GM12878 (cell line): ENCODE data around the gene ATRN. TPM values are rescaled to one million over a fixed set of nuclear protein-coding genes. Genes with fewer than 3 reads are reported as not detected.

ENCODE experiments used
- CBFB ChIP-seq: IDR thresholded peaks from 2 replicates; pipeline ENCODE4 v1.6.1; 2016; ENCODE audit warnings: antibody characterized with exemption, low read depth
- CBX3 ChIP-seq: fragments of 200-600 bp; sonication (generic); IDR thresholded peaks from 2 replicates; pipeline ENCODE4 v1.6.1; 2016; ENCODE audit warnings: low read depth, borderline replicate concordance
- CTCF ChIP-seq, 3 experiments: IDR thresholded peaks in 2 of 3; conservative IDR thresholded peaks in 1 of 3; 2 replicates each; pipeline ENCODE4 v1.5.1; 2011; ENCODE audit warnings: low read depth in 3 of 3, low read length in 3 of 3, mild to moderate bottlenecking in 3 of 3, control low read depth in 2 of 3, moderate library complexity in 2 of 3, inconsistent platforms in 1 of 3, mixed read lengths in 1 of 3; ENCODE audit not compliant: control insufficient read depth in 2 of 3, insufficient read depth in 1 of 3; ENCODE audit errors: extremely low read depth in 1 of 3
- FOXK2 ChIP-seq: fragments of 450-650 bp; IDR thresholded peaks from 2 replicates; pipeline ENCODE4 v1.6.1; 2017; ENCODE audit warnings: mild to moderate bottlenecking, moderate library complexity
- GABPA ChIP-seq: IDR thresholded peaks from 2 replicates; pipeline ENCODE4 v1.6.1; 2014; ENCODE audit warnings: antibody characterized with exemption, low read depth, mild to moderate bottlenecking, inconsistent platforms
- MXI1 ChIP-seq: fragments of 150-350 bp; IDR thresholded peaks from 2 replicates; pipeline ENCODE4 v1.6.1; 2011; ENCODE audit warnings: low read depth, mild to moderate bottlenecking, inconsistent platforms, low read length, improper control_type of control experiment
- MYC ChIP-seq: IDR thresholded peaks from 2 replicates; pipeline ENCODE4 v1.6.1; 2011; ENCODE audit warnings: mild to moderate bottlenecking, low read length, moderate library complexity, inconsistent platforms; ENCODE audit not compliant: insufficient read depth, insufficient replicate concordance, insufficient read length, severe bottlenecking
- NR2C2 ChIP-seq: IDR thresholded peaks from 2 replicates; pipeline ENCODE4 v1.6.1; 2011; ENCODE audit warnings: borderline replicate concordance, low read depth; ENCODE audit not compliant: control insufficient read depth, insufficient read length
- PRDM15 ChIP-seq: fragments of 450-650 bp; formaldehyde crosslinking; IDR thresholded peaks from 2 replicates; pipeline ENCODE4 v1.4.0; 2020; ENCODE audit warnings: mild to moderate bottlenecking, moderate library complexity
- SREBF2 ChIP-seq: IDR thresholded peaks from 2 replicates; pipeline ENCODE4 v1.6.1; 2012; ENCODE audit warnings: mild to moderate bottlenecking, low read length
- ZBTB11 ChIP-seq: fragments of 450-650 bp; formaldehyde crosslinking; IDR thresholded peaks from 2 replicates; pipeline ENCODE4 v1.5.0; 2022; ENCODE audit warnings: mild to moderate bottlenecking, missing genetic modification characterization
- polyA plus RNA-seq, 11 experiments: library from polyadenylated mRNA; depleted of rRNA in 4 of 11; unstranded in 6 of 11; stranded (reverse) in 5 of 11; fragments of >200 nt; fragmentation: Nextera tagmentation in 4 of 11; fragmentation: Illumina TruSeq in 1 of 11; extraction: Ambion mirVana in 4 of 11; extraction: Trizol in 1 of 11; gene quantifications; 1 replicate in 1 of 11; 2 replicates in 10 of 11; pipeline versions ENCODE4 v1.2.1 to v1.2.3, GENCODE V29; 2011 to 2016; ENCODE audit warnings: inconsistent platforms in 2 of 11, missing spikeins in 2 of 11, low read depth in 1 of 11
- total RNA-seq, 4 experiments: library from RNA; depleted of rRNA in 3 of 4; stranded (reverse); fragments of >200 nt in 3 of 4; fragmentation: Illumina TruSeq in 1 of 4; extraction: Trizol in 1 of 4; gene quantifications; 2 replicates each; pipeline versions ENCODE4 v1.2.1 to v1.2.3, GENCODE V29; 2013 to 2021

The ATRN gene
- total and polyA plus RNA-seq, 10 of the 15 experiments (the other 5 are each of a cell fraction or from before 2014, with no cell fraction given): 0.71 to 11.6 (median 6.9) TPM

GRCh38 chr20:3635346-3635745 lies 164.5 kb downstream of the ATRN start (continued):
- no peak for TF ChIP-seq CTCF (IDR thresholded peaks at IDR 0.05 in 2 of 3, conservative IDR thresholded peaks at IDR 0.05 in 1 of 3; ENCODE audit: control insufficient read depth in 2 of 3, extremely low read depth in 1 of 3, insufficient read depth in 1 of 3, low read depth in 3 of 3, low read length in 3 of 3)
- no peak for TF ChIP-seq SREBF2
- no peak for TF ChIP-seq ZBTB11
- no peak for TF ChIP-seq MYC
- TF ChIP-seq PRDM15 (CRISPR knock-in tag): no peak
- TF ChIP-seq FOXK2: no peak
- no peak for TF ChIP-seq CBFB
- TF ChIP-seq GABPA: no peak
- no peak for TF ChIP-seq MXI1
- TF ChIP-seq CBX3: no peak
- no peak for TF ChIP-seq NR2C2
